Osteocyte (in vitro differentiated cells): ENCODE results near the gene PCDHA12. TPM values are rescaled to one million over a fixed set of nuclear protein-coding genes. Genes with fewer than 3 reads are reported as not detected.

Experiments used
- DNase-seq: peaks from one replicate; pipeline ENCODE4 v3.0.0; 2021; ENCODE audit warnings: mixed read lengths; ENCODE audit not compliant: unreplicated experiment; ENCODE audit errors: extremely low spot score
- H3K27ac Mint-ChIP-seq: one replicate; pipeline ENCODE4 v1.8.0; 2021; ENCODE audit warnings: mild to moderate bottlenecking, mixed read lengths; ENCODE audit not compliant: unreplicated experiment
- H3K27me3 Mint-ChIP-seq: one replicate; pipeline ENCODE4 v1.8.0; 2021; ENCODE audit warnings: mixed read lengths; ENCODE audit not compliant: unreplicated experiment
- H3K36me3 Mint-ChIP-seq: one replicate; pipeline ENCODE4 v1.8.0; 2021; ENCODE audit warnings: mixed read lengths; ENCODE audit not compliant: unreplicated experiment
- H3K4me1 Mint-ChIP-seq: one replicate; pipeline ENCODE4 v1.8.0; 2021; ENCODE audit warnings: mixed read lengths; ENCODE audit not compliant: unreplicated experiment
- H3K4me3 Mint-ChIP-seq: one replicate; pipeline ENCODE4 v1.8.0; 2021; ENCODE audit warnings: mild to moderate bottlenecking, moderate library complexity, mixed read lengths; ENCODE audit not compliant: unreplicated experiment
- H3K9me3 Mint-ChIP-seq: one replicate; pipeline ENCODE4 v1.8.0; 2021; ENCODE audit warnings: mixed read lengths; ENCODE audit not compliant: unreplicated experiment
- total RNA-seq: library from RNA; stranded (reverse); gene quantifications from 2 replicates; pipeline ENCODE4 v1.2.1, GENCODE V29; 2021
- TF ChIP-seq, protein P1 (sequence below): fragments of 200-600 bp; sonication (generic); IDR thresholded peaks from 2 replicates; pipeline ENCODE4 v1.5.0; 2021; ENCODE audit warnings: antibody characterized with exemption, mild to moderate bottlenecking, moderate library complexity

PCDHA12 gene
- total RNA-seq, 1 donor from 2014 or later: 9.1 TPM

DNA sequence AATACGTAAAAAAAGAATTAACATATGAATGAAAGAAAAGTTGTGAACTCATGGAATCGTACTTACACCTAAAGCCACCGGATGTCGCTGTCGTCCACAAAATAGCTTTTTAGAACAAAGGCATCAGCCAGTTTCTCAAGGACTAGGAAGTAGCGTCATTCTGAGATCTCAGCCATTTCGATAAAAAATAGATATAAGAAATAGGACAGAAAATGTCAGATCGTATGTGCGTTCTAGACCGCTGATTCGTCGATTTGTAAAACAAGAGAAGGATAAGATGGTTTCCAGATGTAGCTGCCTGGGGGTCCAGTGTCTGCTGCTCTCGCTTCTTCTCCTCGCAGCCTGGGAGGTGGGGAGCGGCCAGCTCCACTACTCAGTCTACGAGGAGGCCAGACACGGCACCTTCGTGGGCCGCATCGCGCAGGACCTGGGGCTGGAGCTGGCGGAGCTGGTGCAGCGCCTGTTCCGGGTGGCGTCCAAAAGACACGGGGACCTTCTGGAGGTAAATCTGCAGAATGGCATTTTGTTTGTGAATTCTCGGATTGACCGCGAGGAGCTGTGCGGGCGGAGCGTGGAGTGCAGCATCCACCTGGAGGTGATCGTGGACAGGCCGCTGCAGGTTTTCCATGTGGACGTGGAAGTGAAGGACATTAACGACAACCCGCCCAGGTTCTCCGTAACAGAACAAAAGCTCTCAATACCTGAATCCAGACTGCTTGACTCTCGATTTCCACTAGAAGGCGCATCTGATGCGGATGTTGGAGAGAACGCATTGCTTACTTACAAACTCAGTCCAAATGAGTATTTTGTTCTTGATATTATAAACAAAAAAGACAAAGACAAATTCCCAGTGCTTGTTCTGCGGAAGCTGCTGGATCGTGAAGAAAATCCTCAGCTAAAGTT is 19.1 kb upstream of the PCDHA12 start, which contains the start of gene PCDHA10:
TSS of gene PCDHA10 (plus strand) at position 126 of the 903 bp plus-strand sequence. CDS start at position 278, 152 bp downstream.
- no peaks in the 10 kb centered on the region for H3K27me3 Mint-ChIP-seq
- H3K4me1 Mint-ChIP-seq: no peaks in the 10 kb centered on the region
- TF ChIP-seq, protein P1, sequence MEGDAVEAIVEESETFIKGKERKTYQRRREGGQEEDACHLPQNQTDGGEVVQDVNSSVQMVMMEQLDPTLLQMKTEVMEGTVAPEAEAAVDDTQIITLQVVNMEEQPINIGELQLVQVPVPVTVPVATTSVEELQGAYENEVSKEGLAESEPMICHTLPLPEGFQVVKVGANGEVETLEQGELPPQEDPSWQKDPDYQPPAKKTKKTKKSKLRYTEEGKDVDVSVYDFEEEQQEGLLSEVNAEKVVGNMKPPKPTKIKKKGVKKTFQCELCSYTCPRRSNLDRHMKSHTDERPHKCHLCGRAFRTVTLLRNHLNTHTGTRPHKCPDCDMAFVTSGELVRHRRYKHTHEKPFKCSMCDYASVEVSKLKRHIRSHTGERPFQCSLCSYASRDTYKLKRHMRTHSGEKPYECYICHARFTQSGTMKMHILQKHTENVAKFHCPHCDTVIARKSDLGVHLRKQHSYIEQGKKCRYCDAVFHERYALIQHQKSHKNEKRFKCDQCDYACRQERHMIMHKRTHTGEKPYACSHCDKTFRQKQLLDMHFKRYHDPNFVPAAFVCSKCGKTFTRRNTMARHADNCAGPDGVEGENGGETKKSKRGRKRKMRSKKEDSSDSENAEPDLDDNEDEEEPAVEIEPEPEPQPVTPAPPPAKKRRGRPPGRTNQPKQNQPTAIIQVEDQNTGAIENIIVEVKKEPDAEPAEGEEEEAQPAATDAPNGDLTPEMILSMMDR: peak; percentile 36
- peaks cover 23% of the 10 kb centered on the region for H3K9me3 Mint-ChIP-seq
- H3K4me3 Mint-ChIP-seq: peak within 1 kb of the TSS; percentile 65
- peaks cover 25% of the 10 kb centered on the region for H3K36me3 Mint-ChIP-seq
- peak within 1 kb of the TSS; percentile 54 for H3K27ac Mint-ChIP-seq
- no peak for DNase-seq

DNA sequence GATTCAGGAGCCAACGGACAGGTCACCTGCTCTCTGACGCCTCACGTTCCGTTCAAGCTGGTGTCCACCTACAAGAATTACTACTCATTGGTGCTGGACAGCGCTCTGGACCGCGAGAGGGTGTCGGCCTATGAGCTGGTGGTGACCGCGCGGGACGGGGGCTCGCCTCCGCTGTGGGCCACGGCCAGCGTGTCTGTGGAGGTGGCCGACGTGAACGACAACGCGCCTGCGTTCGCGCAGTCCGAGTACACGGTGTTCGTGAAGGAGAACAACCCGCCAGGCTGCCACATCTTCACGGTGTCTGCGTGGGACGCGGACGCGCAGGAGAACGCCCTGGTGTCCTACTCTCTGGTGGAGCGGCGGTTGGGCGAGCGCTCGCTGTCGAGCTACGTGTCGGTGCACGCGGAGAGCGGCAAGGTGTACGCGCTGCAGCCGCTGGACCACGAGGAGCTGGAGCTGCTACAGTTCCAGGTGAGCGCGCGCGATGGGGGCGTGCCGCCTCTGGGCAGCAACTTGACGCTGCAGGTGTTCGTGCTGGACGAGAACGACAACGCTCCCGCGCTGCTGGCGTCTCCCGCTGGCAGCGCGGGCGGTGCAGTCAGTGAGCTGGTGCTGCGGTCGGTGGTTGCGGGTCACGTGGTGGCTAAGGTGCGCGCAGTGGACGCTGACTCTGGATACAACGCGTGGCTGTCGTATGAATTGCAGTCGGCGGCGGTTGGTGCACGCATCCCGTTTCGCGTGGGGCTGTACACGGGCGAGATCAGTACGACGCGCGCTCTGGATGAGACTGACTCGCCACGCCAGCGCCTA is 17.7 kb upstream of the PCDHA12 start:
- H3K9me3 Mint-ChIP-seq: peaks cover 29% of the 10 kb centered on the region
- no peak overlapping the region for H3K4me3 Mint-ChIP-seq
- peak; percentile 79 for DNase-seq
- TF ChIP-seq, protein P1: no peak
- no peak overlapping the region for H3K27ac Mint-ChIP-seq
- H3K27me3 Mint-ChIP-seq: no peaks in the 10 kb centered on the region
- H3K4me1 Mint-ChIP-seq: no peaks in the 10 kb centered on the region
- H3K36me3 Mint-ChIP-seq: peaks cover 31% of the 10 kb centered on the region

DNA sequence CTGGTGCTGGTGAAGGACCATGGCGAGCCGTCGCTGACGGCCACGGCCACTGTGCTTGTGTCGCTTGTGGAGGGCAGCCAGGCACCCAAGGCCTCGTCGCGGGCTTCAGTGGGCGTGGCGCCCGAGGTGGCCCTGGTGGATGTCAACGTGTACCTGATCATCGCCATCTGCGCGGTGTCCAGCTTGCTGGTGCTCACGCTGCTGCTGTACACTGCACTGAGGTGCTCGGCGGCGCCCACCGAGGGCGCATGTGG is 17.2 kb upstream of the PCDHA12 start:
- peaks cover 31% of the 10 kb centered on the region for H3K36me3 Mint-ChIP-seq
- H3K4me3 Mint-ChIP-seq: no peak overlapping the region
- H3K4me1 Mint-ChIP-seq: no peaks in the 10 kb centered on the region
- no peak overlapping the region for H3K27ac Mint-ChIP-seq
- peak; percentile 85 for DNase-seq
- peaks cover 29% of the 10 kb centered on the region for H3K9me3 Mint-ChIP-seq
- no peaks in the 10 kb centered on the region for H3K27me3 Mint-ChIP-seq
- TF ChIP-seq, protein P1: no peak

DNA sequence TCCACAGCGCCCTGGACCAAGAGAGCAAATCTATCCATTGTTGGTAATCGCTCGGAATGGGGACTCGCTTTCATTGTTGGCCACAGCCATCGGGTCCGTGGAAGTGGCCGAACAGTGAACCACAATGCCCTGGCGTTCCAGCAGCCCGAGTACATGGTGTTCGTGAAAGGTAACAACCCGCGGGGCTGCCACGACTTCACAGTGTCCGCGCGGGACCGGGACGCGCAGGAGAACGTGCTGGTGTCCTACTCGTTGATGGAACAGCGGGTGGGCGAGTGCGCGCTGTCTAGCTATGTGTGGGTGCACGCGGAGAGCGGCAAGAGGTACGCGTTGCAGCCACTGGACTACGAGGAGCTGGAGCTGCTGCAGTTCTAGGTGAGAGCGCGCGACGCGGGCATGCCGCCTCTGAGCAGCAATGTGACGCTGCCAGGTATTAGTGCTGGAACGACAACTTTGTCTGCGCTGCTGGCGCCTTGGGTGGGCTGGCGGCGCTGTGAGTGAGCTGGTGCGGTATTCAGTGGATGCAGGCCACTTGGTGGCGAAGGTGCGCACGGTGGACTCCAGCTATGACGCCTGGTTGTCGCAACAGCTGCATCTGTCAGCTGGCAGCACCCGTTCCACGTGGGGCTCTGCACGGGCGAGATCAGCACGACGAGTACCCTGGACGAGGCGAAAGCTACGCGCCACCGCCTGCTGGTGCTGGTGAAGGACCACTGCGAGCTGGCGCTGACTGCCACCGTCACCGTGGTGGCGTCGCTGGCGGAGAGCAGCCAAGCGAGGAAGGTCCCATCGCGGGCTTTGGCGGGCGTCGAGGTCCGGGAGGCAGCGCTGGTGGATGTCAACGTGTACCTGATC is 12.4 kb upstream of the PCDHA12 start:
- no peak overlapping the region for H3K27ac Mint-ChIP-seq
- H3K36me3 Mint-ChIP-seq: peaks cover 20% of the 10 kb centered on the region
- H3K4me1 Mint-ChIP-seq: no peaks in the 10 kb centered on the region

More for the DNA sequence above, 12.4 kb upstream of the PCDHA12 start:
- H3K4me3 Mint-ChIP-seq: no peak overlapping the region
- TF ChIP-seq, protein P1: no peak
- H3K9me3 Mint-ChIP-seq: peaks cover 6% of the 10 kb centered on the region
- peak; percentile 85 for DNase-seq
- no peaks in the 10 kb centered on the region for H3K27me3 Mint-ChIP-seq
